AG20443 (cell line): ENCODE data around the gene NUDT8.
"Not testable (repeated sequence)": the region's sequence is repeated elsewhere in the genome, so short reads cannot be mapped to it uniquely, and the experiment has no call there.

Source experiments
- DNase-seq: peaks from one replicate; pipeline ENCODE4 v3.0.0; 2012; ENCODE audit warnings: low spot score, mixed read lengths

Gene NUDT8

DNA sequence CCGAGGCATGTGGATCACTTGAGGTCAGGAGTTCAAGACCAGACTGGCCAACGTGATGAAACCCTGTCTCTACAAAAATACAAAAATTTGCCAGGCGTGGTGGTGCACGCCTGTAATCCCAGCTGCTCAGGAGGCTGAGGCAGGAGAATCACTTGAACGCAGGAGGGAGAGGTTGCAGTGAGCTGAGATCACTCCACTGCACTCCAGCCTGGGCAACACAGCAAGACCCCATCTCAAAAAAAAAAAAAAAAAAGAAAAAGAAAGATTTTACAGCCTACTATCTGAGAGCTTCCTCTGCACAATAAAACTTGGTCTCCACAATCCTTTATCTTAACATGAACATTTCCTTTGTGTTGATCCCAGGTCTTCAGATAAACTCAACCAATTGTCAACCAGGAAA is 31.0 kb upstream of the NUDT8 start:
- DNase-seq = not testable (repeated sequence)

DNA sequence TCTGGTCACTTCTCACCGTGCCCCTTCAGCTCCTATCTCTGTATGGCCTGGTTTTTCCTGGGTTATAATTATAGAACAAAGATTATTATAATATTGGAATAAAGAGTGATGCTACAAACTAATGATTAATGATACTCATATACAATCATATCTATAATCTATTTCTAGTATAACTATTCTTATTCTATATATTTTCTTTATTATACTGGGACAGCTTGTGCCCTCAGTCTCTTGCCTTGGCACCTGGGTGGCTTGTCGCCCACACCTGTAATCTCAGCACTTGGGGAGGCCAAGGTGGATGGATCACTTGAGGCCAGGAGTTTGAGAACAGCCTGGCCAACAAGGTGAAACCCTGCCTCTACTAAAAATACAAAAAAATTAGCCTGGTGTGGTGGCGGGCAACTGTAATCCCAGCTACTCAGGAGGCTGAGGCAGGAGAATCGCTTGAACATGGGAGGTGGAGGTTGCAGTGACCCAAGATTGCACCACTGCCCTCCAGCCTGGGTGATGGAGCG is 30.0 kb upstream of the NUDT8 start:
- not testable (repeated sequence) for DNase-seq

DNA sequence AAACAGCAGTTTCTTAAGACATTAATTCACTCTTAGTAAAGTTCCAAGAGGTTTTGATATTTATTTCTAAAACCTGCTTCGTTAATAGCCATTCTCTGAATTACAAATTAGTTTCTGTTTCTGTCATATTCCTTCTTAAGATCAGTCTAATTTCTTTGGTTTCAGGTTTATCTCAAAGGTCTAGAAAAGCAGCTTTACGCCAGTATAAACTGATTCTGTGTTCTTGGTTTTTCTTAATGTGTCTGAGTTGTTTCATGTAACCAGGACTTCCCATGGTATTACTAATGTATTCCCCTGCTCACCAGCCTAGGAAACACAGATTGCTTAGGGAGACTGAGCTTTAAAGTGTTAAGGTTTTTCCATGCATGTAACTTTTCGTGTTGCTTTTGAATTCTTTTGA is 27.6 kb upstream of the NUDT8 start:
- DNase-seq = no peak

DNA sequence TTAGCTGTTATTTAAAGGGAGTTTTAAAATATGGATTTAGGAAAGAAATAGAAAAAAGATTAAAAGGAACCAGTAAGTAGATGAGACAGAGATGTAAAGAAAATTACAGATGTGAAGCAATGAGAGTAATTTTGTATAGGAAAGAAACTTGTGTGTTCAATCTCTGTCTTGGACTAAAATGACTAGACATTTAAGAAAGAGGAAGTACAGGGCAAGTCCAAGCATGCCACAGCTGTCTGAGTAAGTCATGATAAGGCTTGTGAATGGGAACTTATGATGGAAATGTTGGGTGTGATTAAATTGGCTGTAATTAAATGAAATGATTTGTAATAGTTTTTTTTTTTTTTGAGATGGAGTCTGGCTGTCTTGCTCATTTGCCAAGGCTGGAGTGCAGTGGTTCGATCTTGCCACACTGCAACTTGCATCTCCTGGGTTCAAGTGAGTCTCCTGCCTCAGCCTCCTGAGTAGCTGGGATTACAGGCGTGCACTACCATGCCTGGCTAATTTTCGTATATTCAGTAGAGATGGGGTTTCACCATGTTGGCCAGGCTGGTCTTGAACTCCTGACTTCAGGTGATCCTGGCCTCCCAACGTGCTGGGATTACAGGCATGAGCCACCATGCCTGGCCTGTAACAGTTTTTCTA is 26.7 kb upstream of the NUDT8 start:
- no peak for DNase-seq

DNA sequence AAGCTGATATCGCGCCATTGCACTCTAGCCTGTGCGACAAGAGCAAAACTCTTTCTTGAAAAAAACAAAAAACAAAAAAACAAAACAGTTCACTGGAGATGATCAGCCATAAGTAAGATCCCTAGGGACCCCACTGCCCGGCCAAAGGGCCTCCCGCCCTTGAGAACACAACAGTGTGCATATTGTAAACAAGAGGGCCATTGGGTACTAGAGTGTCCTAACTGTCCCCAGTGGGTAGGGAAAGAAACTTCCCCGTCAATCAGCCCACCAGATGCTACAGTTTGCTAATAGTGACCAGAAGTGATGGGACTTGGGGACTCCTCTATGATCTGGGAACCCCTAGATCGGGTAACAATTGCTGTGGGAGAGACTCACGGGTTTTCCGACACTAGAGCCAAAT is 24.5 kb upstream of the NUDT8 start:
- no peak for DNase-seq

DNA sequence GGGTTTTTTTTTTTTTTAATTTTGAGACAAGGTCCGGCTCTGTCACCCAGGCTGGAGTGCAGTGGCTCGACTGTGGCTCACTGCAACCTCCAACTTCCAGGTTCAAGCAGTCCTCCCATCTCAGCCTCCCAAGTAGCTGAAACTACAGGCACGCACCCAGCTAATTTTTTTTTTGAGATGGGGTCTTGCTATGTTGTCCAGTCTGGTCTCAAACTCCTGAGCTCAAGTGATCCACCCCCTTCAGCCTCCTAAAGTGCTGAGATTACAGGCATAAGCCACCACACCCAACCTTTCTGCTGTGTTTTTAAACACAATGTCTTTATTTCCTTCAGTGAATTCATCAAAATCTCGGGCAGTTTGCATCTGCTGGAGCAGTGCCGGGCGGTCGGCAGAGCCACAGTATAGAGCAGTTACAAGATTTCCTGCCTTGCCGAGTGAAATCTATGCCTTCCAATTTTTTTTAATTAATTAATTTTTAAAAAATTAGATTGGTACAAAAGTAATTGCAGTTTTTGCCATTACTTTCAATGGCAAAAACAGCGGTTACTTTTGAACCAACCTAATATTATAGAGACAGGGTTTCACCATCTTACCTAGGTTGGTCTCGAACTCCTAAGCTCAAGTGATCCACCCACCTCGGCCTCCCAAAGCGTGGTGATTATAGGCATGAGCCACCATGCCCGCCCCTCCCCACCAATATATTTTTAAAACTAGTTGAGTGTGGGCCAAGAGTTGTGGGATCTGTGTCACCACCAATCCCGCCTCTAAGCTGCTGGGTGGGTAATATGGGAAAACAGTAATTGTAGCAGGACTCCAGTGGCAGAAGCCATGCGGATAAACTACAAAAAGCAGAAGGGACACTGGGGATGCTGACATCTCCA is 23.5 kb upstream of the NUDT8 start:
- DNase-seq = no peak

DNA sequence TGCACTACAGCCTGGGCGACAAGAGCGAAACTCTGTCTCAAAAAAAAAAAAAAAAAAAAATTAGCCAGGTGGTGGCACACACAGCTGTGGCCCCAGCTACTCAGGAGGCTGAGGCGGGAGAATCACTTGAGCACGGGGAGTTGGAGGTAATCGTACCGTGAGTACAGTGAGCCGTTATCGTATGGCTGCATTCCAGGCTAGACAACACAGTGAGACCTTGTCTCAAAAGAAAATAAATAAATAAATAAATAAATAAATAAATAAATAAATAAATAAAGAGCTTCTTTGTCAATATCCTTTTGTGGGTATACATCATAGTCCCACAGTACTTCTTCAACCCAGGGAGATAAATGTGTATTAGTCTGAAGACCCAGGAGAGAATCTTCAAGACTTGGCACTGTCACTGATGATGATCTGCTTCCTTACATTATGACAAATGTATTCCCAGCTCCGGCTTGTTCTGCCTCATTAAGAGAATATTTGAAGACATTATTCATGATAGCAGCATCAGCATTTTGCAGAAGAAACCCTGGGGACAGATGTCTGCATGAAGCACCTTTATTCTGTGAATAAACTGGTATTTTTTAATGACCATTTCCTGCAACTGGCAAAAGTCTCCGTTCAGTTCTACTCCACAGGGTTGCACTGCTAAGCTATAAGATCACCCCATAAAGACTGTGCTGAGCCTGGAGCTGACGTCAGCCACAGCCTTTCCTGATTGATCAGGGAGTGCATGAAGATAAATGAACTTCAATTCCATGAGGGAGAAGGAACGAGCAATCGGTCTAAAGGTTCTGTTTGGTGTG is 22.4 kb upstream of the NUDT8 start:
- no peak for DNase-seq

DNA sequence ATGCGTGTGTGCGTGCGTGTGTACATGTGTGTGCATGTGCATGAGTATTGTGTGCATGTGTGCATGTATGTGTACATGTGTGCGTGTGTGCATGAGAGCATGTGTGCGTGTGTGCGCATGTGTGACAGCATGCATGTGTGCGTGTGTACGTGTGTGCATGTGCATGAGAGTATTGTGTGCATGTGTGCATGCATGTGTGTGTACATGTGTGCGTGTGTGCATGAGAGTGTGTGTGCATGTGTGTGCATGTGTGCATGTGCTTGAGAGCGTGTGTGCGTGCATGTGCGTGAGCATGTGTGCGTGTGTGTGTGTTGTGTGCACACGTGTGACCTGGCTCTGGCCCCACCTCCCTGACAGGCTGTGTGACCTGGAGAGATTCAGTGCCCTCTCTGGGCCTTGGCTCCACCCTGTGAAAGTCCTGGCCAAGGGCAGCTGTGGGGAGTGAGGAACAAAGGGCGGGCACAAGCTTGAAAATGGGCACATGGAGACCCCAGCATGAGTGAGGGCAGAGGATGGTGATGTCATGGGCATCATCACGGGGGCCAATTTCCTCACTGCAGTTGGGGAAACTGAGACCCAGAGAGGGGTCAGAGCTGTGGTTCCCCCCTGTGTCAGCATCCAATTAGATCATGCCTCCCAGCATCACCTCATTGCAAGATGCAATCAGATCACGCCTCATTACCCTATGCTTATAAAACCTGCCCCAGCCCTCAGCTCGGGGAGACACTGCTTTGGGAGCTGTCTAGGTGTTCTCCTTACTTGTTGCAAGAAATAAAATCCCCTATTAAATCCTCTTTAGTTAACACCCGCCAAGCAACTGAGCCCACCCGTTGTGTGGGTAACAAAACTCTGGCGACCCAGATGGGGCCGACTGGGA is 20.1 kb upstream of the NUDT8 start:
- no peak for DNase-seq

DNA sequence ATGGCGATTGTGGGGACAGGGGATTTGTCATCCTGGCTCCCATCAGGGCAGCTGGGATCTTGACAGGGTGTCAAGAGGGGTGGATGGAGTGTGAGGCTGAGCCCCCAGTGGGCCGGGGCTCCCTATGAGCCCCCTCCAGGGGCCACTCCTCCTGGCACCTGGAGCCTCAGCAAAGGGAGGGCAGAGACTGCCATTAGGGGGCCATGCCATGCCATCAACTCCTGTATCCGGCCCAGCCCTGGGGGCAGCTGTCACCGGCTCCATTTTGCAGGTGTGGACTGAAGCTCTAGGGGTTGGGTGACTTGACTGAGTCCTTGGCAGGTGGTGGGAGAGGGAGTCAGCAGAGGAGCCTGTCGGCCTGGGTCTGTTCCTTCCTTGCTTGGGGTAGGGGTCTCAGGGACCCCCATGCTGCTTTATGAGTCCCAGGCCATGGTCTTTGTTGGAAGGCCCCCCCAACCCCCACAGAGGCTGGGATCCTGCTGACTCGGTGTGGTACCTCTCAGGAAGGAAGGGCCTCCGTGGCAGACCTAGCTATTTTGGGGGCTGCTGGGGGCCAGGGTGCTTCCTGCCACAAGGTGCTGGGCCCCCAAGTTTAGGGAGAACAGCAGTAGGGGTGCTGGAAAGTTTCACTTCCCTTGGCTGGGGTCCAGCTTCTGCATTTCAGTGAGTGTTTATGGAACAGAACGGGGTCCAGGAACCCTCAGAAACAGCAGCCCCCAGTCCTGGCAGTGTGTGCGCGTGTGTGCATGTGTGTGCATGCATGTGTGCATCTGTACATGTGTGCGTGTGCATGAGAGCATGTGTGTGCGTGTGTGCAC is 19.3 kb upstream of the NUDT8 start:
- DNase-seq = no peak

DNA sequence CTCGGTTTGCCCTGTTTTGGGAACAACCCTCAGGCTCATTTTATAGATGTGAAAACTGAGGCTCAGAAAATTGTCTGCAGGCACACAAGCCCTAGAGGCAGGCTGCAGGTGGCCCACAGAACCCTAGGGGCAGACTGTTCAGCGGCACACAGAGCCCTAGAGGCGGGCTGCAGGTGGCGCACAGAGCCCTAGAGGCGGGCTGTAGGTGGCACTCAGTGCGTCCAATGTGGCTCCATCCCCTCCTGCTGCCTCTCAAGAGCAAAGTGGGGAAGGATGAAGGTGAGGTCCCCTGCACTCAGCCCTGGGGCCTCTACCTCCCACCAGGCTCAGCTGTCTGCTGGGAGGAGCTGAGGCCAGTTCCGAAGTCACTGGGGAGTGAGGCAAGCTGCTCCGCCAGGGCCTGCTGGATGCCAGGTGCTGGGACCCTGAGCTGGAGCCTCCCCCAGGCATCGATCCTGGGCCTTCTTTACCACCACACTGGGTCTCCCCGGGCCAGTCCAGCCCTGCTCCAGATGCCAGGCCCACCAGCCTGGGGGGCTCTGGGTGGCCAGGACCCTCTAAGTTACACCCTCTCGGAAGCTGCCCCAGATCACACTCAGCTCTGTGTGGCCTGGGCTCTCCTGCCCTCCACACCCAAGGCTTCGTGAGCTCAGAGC is 18.5 kb upstream of the NUDT8 start:
- no peak for DNase-seq

DNA sequence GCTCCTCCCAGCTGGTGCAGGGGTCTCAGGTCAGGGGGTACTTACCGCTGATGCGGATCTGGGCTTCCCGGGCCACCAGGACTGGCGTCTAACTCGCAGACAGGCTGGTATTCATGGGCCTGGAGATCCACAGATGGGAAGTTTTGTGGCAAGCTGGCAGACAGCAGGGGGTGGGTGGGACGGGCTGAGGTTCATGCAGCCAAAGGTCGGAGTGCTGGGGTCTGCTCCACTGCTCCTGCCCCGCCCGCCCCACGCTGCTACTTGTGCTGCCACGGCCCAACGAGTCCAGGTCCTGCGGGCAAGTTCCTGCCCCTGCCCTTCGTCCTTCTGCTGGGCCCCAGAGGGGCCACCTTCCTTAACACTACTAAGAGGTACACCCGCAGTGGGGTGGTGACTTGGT is 17.7 kb upstream of the NUDT8 start:
- no peak for DNase-seq

DNA sequence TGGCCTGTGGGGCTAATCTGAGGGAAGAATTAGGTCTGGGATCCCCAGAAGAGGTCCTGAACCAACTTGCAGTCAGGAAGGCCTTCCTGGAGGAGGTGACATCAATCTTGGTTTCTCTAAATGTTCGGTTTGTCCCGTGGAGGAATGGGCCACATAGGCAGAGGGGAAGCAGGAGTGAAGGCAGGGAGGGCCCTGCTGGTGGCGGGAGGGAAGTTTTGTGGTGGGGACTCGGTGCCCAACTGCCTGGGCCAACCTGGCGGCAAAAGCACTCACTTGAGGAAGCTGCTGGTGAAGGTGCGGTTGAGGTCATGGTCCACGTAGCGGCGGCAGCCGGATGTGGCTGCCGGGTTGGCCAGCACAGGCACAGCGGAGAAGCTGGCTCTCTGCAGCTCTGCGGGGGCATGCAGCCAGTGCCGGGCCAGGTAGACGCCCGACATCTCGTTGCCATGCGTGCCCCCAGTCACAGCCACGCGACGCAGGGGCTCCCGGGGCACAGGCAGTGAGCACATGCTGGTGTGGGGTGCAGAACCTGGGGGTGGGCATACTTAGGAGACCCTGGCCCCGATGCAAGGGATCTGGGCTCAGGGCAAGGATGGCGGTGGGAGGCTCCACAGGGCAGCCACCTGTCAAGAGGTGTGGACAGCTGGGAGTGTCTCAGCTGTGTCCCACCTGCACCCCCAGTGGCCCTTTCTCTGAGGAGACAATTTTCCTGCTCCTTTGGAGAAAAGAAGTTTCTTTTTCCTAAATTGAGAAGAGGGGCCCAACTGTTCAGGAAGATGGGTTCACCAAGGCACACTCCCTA is 17.0 kb upstream of the NUDT8 start:
- no peak for DNase-seq

DNA sequence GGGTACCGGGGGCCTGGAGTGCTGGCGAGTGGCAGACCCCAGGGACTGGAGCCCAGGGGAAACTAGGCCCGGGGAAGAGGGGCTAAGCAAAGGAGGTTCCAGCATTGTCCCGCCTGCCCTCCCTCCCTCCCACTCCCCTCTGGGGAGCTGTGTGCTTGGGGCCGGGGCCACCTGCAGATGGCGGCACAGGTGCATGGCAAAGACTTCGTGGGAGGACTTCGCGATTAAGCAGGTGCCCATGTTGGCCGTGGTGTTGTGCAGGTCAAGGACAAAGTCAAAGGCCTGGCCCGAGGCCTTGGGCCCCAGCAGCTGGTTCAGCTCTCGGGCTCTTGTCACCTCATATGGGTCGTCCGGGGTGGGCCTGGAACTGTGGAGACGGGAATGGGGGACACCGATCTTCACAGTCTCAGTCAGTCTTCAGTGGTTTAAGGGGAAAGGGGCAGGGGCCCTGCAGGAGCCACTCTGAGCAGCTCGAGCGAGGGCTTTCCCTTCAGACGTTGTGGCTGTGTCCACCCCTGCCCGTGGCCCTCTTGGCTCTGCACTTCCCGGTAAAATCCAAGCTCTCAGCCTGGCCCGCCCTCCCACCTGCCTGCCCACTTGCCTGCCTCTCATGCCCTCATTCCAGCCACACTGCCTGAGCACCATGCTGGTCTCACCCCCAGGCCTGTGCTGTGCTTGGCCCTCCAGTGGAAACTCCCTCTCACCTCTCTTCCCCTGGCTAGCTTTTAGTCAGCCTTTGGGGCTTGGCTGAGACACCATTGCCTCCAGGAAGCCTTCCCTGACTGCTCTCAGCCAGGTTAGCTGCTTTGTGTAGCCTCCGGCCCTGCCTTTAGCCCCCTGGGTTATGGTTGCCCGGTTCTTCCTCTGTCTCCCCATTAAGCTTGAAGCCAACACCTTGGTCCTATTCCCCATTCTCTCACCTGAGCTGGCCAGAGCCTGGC is 16.1 kb upstream of the NUDT8 start:
- DNase-seq = no peak

DNA sequence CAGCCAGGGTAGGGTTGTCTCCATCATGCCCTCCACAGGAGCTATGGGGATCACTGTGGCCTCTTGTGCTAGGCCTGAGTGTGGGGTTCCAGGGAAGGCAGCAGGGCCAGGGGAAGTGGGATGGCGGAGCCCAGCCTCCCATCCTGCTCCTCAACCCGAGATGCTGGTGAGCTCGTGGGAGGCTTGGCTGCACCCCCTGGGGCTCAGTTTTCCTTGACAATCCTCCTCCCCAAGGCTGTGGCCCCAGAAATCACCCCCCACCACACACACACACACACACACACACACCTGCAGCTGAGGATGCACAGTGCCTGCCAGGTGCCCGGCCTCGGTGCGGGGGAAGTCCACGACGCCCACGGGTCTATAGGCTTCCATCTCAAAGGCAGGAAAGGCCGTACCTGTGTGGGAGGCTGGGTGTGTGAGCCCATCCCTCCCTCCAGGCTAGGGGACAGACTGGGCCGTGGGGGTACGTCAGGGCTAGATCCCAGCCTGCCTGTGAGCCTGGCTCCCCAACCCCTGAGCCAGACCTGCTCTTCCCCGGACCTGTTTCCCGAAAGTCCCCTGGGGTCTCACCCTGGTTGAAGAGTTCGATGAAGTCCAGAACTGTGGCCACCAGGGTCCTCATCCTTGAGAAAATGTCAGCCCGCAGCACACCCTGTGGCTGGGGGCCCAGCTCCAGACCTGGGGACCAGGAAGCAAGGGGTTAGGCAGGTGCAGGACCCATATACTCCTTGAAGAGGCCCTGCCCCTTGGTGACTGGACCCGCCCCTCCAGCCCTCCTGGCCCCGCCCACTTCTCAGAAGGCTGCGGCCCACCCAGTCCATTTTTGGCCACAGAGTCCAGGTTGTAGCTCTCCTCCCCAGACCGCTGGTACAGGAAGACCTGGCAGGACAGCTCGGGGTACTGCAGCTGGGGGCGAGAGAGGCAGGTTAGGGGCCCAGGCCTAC is 15.0 kb upstream of the NUDT8 start:
- no peak for DNase-seq

DNA sequence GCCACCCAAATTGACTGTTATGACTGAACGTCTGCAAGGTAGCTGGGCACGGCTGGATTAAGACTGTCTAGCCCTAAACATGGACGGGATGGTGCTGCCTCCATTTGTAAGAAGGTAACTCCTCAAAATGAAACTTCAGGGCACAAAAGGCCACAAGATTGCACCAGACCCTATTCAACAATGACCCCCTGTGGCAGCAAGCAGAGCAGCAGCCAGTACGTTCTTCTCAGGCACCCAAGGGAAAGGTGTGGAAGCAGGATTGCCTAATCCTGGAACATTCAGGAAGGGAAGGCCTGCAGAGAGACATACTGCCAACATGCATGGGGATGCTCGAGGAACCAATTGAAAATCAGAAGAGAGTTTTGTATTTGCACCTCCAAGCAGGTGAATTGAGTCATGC is 14.3 kb upstream of the NUDT8 start:
- no peak for DNase-seq

DNA sequence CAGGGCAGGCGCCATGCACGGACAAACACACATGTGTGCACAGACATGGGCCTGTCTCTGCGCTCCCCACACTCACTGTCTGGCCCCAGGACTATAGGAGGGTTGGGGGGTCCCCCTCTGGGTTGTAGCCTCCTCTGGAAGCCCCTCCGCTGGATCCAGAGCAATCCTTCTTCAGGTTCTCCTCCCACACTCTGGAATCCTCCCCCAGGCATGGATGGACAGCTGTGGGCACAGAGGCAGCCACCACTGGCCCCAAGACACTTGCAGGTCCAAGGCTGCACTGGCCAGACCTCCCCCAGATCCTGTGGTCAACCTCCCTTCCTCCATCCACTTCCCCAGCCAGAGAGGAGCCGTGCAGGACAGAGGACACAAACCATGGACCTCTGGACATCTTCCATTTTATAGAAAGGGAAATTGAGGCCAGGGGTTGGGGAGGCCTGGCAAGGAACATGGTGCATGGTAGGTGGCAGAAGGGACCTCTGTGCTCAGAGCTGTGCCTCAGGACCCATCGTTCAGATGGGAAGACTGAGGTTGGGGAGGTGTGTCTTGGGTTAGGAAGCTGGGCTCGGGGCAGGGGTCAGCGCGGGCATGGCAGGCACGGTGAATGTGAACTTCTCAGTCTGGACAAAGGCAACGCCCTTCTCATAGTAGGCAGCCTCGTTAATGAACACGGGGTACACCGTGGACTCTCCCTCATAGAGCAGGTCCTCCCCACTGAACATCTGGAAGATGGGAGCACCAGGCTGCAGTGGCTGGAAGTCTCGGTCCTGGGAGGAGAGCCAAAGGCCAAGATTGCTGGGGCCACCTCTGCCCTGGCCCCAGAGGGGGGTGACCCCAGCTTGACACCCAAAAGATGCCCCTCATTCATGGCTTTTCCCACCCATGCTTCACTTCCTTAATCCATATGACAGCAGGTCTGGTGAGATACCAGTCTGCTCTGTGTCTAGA is 12.7 kb upstream of the NUDT8 start:
- no peak for DNase-seq
